ENCODE data around the gene KRTAP2-4. TPM values are rescaled to one million over a fixed set of nuclear protein-coding genes. Genes with fewer than 3 reads are reported as not detected.
"Not testable (repeated sequence)": the region's sequence is repeated elsewhere in the genome, so short reads cannot be mapped to it uniquely, and the experiment has no call there.

KRTAP2-4 gene, protein sequence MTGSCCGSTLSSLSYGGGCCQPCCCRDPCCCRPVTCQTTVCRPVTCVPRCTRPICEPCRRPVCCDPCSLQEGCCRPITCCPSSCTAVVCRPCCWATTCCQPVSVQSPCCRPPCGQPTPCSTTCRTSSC
- not detected for total RNA-seq

DNA sequence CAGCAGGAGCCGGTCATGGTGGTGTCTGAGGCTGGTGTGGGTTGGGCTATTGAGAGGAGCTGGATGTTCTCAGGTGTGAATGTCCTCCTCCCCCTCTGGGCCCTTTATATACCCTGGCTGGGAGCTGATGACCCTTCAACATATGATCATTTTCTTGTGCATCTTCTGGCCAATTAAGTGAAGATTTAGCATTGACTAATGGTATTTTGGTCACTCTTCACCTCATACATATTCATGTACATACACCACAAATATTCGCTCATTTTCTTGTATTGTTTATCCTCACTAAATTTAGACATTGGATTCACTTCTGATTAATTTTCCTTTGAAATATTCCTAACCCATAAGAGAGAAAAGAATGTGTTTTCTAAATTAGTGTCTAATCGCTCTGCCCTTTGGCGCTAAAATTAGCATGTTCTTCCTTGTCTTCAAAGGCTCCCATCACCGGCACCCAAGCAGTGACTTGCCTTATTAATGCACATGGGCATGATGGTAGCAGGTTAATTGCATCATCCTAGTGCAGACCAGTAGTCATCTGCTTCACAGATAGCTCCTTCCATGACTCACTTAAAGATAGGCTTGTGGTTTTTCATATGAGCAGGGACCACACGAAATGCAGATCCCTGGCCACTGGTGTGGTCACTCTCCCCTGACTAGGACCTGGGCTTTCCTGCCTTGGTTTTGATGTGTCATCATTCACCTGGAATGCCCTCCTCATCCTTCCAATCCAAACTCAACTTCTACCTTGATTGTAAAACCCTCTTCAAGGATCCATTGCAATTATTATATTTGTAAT is at the start of gene KRTAP2-4:
TSS of gene KRTAP2-4 (minus strand) at position 51 of the 796 bp plus-strand sequence. CDS start at position 17, 34 bp downstream.
- intact Hi-C loops (cut with DNase I): no loop called here
- Histone ChIP-seq H3K36me3 (no peaks in the 10 kb centered on the region), H3K4me1 (peaks cover 17% of the 10 kb centered on the region), H3K27me3 (no peaks in the 10 kb centered on the region), H3K4me3 (no peak within 1 kb of the TSS), H3K9me3 (no peaks in the 10 kb centered on the region), H3K27ac (no peak within 1 kb of the TSS)
- DNase-seq (ENCODE audit: extremely low spot score in 2 of 2): no peak
- TF ChIP-seq, protein P1, sequence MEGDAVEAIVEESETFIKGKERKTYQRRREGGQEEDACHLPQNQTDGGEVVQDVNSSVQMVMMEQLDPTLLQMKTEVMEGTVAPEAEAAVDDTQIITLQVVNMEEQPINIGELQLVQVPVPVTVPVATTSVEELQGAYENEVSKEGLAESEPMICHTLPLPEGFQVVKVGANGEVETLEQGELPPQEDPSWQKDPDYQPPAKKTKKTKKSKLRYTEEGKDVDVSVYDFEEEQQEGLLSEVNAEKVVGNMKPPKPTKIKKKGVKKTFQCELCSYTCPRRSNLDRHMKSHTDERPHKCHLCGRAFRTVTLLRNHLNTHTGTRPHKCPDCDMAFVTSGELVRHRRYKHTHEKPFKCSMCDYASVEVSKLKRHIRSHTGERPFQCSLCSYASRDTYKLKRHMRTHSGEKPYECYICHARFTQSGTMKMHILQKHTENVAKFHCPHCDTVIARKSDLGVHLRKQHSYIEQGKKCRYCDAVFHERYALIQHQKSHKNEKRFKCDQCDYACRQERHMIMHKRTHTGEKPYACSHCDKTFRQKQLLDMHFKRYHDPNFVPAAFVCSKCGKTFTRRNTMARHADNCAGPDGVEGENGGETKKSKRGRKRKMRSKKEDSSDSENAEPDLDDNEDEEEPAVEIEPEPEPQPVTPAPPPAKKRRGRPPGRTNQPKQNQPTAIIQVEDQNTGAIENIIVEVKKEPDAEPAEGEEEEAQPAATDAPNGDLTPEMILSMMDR (IDR thresholded peaks at IDR 0.05): no peak
- TF ChIP-seq POLR2AphosphoS5 (IDR thresholded peaks at IDR 0.05; ENCODE audit: insufficient read depth in 1 of 2, low read depth in 1 of 2): no peak
- no peak for TF ChIP-seq POLR2A (IDR thresholded peaks at IDR 0.05)

DNA sequence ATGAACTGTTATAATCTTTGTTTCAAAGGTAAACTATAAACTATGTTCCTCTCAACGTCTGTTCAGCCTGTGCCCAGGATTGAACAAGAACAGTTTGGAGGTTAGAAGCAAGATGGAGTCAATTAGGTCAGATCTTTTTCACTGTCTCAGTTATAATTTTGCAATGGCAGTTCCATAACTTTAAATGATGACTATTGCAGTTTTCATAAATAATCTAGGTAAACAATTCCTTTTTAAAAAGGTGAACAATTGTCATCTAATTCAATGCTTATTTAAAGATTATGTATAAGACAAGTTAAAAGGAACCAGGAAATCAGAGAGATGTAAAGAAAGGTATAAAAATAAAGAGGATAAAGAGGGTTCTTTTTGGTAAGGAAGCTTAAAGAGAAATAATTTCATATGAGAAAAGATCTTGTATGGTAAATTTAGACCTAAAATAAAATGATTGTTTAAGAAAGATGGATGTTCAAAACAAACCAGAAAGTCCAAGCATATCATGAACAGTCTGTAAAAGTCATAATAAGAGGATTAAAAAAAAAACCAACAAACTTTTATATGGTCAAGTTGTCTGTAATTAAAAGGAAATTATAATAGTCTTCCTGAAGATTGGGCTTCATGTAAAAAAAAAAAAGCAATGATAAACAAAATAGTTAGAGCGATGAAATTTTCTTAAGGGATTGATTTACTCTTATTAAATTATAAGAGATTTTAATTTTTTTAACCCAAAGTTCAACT is 45.6 kb upstream of the KRTAP2-4 start:
- Histone ChIP-seq H3K36me3 (no peaks in the 10 kb centered on the region), H3K27ac (no peak overlapping the region), H3K9me3 (no peaks in the 10 kb centered on the region), H3K4me3 (no peak overlapping the region), H3K4me1 (no peaks in the 10 kb centered on the region), H3K27me3 (no peaks in the 10 kb centered on the region)
- intact Hi-C loops (cut with DNase I): no loop called here
- no peak for DNase-seq (ENCODE audit: extremely low spot score in 2 of 2)
- TF ChIP-seq, protein P1 (IDR thresholded peaks at IDR 0.05): no peak
- TF ChIP-seq POLR2A (IDR thresholded peaks at IDR 0.05) (no peak), POLR2AphosphoS5 (IDR thresholded peaks at IDR 0.05; ENCODE audit: insufficient read depth in 1 of 2, low read depth in 1 of 2) (no peak)

DNA sequence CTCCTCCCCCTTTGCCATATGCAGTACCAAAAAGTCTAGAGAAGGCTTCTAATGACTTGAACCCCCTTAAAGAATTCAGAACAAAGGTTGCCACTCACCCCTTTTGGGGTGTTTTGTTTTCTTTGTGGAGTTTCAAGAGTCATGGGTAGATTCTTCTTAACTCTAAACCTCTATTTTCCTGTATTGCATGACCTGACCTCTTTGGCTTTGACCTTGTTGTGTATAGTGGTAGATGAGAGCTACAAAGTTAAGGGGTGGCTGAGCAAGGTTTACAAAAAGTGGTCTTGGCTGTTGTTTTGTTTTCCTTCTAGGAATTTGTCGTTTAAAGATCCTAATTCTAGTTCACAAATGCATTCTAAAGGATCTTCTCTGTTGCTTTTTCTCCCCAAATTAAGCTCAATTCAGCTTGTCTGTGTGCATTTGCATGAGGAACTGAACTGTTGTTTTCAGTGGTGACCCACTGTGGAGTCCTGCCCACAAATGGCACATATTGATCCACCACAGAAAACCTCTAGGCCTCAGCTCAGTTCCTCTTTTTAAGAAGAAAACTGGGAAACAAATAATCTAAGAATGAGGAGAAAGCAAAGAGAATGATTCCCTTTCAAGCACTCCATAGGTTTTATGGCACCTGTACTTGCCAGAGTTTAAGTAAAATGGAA is 43.2 kb upstream of the KRTAP2-4 start:
- not testable (repeated sequence) for H3K9me3 ChIP-seq

DNA sequence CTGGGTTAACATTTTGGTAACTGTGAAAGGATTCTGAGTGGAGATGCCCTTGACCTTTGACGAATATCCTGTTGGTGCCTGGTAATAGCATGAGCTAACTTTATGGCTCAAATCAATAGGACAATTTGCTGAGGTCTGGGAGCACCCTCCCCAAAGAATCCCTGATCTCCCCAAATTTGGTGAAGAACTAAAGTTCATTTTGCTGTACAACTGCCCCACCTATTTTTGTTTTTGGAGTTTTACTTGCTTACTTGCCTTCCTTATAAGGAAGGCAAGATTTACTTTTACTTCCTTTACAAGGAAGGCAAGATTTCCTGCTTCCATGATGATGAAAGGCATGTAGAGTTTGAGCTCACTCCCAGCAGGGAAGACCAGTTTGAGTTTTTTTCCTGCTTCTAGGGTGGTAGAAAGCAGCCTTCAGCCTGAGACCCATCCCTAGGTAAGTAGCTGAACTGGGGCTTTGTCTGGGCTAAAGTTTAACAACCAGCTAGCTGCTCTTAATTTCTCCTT is 42.3 kb upstream of the KRTAP2-4 start:
- no peak for DNase-seq (ENCODE audit: extremely low spot score in 2 of 2)
- Histone ChIP-seq H3K27me3 (no peaks in the 10 kb centered on the region), H3K36me3 (no peaks in the 10 kb centered on the region), H3K27ac (no peak overlapping the region), H3K4me1 (no peaks in the 10 kb centered on the region), H3K4me3 (no peak overlapping the region), H3K9me3 (no peaks in the 10 kb centered on the region)
- intact Hi-C loops (cut with DNase I): no loop called here
- TF ChIP-seq POLR2AphosphoS5 (IDR thresholded peaks at IDR 0.05; ENCODE audit: insufficient read depth in 1 of 2, low read depth in 1 of 2): no peak
- TF ChIP-seq POLR2A (IDR thresholded peaks at IDR 0.05): no peak
- TF ChIP-seq, protein P1 (IDR thresholded peaks at IDR 0.05): no peak

More for the DNA sequence above, 43.2 kb upstream of the KRTAP2-4 start:
- H3K4me1 ChIP-seq; H3K36me3 ChIP-seq; intact Hi-C loops (cut with DNase I); DNase-seq (ENCODE audit: extremely low spot score in 2 of 2); H3K27ac ChIP-seq; H3K4me3 ChIP-seq; H3K27me3 ChIP-seq: not testable (repeated sequence)

DNA sequence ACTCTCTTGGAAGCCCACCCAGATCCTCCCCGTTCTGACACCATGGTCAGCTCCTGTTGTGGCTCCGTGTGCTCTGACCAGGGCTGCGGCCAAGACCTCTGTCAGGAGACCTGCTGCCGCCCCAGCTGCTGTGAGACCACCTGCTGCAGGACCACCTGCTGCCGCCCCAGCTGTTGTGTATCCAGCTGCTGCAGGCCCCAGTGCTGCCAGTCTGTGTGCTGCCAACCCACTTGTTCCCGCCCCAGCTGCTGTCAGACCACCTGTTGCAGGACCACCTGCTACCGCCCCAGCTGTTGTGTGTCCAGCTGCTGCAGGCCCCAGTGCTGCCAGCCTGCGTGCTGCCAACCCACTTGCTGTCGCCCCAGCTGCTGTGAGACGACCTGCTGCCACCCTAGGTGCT is 39.7 kb upstream of the KRTAP2-4 start, which contains the start of gene KRTAP4-9:
TSS of gene KRTAP4-9 (plus strand) at position 43 of the 400 bp plus-strand sequence. CDS start at position 43, 0 bp downstream.
- DNase-seq (ENCODE audit: extremely low spot score in 2 of 2); H3K27me3 ChIP-seq; H3K4me3 ChIP-seq; intact Hi-C loops (cut with DNase I); H3K4me1 ChIP-seq; H3K9me3 ChIP-seq; H3K27ac ChIP-seq; H3K36me3 ChIP-seq: not testable (repeated sequence)

DNA sequence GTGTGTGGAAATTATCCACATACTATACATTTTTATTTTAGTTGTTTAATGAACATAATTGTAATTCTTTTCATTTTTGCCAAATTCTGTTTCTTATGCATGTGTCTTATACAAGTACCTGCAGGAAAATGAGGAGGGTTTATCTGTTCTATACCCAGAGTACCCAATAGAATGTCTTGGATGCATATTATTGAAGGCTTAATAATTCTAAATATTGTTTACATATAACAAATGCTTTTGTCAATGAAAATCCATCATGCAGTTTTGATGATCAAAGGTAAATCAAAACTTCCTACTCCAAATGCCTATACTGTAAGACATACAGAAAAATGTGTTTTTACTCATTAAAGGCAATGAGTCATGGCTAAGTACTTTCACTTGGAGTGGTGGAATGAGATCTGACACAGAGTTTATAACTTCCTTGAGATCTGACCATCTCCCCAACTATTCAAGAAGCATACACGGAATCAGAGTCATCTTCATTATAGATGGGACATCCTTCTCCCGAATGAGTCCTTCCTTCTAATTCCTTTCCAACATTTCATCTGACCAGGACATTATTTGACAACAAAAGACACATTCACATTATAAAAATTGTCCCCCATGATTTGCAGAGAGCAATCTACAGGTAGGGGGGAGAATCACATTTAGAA is 38.8 kb upstream of the KRTAP2-4 start:
- H3K4me3 ChIP-seq; H3K9me3 ChIP-seq; H3K27me3 ChIP-seq; H3K27ac ChIP-seq; DNase-seq (ENCODE audit: extremely low spot score in 2 of 2); intact Hi-C loops (cut with DNase I); H3K4me1 ChIP-seq; H3K36me3 ChIP-seq: not testable (repeated sequence)

Measured in vagina (tissue), 2 donors.